Stromal cell of bone marrow (primary cell): ENCODE measurements around the gene ARPC5.
A peak's percentile ranks its signal among the peaks of the same experiment; 100 is the strongest.
"Not testable (repeated sequence)": the region's sequence is repeated elsewhere in the genome, so short reads cannot be mapped to it uniquely, and the experiment has no call there.

Source experiments
- DNase-seq: peaks from one replicate; pipeline ENCODE4 v3.0.0-alpha.2; 2012; ENCODE audit warnings: low read depth

The ARPC5 gene

GRCh38 chr1:183646776-183647175 lies 11.2 kb upstream of the ARPC5 start:
- no peak for DNase-seq

DNA sequence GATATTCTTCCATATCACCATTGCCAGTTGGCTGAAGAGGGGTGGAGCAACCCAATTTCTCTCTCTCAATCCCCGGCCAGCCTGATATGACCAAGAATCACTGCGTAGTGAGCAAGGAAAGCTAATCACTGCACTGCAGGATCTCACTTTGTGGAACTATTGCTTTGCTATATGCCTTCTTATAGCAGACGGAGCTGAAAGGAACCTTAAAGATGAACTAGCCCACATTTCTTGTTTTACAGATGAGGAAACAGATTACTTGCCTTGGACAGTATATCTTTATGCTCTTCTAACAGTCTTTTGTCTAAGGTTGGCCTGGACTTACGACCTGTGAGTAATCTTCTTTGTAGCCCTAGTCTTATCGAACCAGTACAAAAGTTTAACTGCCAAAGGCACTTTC lies 9.9 kb upstream of the ARPC5 start:
- DNase-seq: no peak

DNA sequence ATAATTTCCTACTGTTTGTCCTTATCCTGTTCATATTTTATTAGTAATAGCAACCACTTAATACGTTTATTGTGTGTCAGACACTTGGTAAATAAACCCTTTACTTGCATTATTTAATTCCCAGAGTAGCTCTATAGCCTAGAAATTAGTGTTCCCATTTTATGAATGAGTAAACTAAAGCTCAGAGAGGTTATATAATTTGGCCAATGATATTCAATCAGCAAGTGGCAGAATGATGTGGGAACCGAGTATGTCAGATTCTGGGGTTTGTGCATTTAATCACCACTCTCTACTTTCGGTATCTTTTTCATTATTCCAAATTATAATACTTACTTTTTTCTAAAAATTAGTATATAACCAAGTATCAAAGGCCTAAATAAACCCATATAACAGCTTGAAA lies 6.6 kb upstream of the ARPC5 start:
- no peak for DNase-seq

DNA sequence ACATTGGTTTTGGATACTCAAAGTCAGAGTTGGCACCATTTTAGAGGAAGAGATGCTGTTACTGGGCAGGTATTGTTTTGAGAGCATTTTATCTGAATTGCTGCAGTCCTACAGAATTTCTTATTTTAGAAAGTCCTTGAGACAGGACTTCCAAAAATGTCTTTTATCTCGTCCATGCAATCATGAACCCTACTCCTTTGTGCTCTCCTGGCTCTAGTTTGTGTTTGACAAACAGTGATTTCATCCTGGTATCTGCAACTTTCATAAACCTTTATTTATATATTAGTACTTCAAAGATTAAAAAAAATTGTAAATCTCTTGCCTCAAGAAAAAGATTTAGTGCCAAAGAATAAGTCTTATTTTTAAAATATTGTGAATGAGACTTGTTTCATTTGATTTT lies 4.6 kb upstream of the ARPC5 start:
- DNase-seq: no peak

DNA sequence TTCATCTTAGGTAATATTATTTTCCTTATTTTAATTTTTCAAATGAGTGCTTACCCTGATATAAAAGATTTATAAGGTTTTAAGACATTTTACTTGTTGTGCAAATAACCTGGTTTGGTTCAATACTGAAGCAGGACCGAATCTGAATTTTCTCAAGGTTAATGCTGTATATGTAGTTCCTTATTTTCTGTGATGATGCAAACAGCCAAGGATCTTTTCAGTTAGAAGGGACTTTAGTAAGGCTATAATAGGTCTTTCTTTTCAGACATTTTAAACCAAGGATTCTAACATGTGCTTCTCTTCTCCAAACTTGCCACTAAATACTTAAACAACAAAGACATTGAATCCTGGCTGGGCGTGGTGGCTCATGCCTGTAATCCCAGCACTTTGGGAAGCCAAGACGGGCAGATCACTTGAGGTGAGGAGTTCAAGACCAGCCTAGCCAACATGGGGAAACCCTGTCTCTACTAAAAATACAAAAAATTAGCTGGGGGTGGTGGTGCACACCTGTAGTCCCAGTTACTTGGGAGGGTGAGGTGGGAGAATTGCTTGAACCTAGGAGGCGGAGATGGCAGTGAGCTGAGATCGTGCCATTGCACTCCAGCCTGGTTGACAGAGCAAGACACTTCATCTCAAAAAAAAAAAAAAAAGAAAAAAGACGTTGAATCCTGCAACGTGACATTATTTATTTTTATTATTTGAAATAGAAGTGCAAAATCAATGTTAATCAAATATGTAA lies 3.2 kb upstream of the ARPC5 start:
- no peak for DNase-seq

DNA sequence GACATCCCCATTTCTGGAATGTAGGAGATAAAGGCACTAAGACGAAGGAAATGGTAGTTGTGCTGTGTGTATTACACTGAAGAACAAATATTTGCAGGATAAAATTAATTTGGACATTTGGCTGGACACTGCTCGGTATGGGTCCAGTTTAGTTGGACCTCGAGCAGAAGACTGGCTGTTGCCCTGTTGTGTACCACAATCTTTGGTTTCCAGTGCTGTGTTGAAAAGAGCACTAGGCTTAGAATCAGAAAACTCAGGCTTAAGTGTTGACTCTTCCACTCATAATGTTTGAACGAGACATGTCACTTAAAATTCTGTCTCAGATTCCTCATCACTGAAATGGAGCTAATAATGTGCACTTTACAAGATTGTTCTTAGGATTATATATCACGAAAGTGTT lies 1.2 kb upstream of the ARPC5 start:
- no peak for DNase-seq

DNA sequence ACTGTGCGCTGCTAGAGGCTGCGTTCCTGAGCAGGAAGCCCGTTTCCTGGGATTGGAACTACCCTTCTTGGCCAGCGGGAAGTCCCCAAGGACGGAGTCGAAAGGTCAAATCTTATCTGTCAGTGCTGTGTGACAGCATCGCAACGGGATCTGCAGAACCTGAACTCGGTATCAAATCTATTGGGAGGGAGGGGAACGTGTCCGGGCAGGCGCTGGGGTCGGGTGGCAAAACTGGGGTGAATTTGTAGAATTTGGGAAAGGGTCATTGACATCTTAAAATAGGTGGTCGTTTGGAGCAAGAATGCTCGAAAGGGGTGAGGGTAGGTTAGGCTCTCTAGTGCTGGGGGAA lies 725 bp upstream of the ARPC5 start:
- no peak for DNase-seq

- no peak for DNase-seq
Observed at GRCh38 chr1:183635099-183635605, 431 bp downstream of the ARPC5 start.

GRCh38 chr1:183634429-183635065 lies 1.0 kb downstream of the ARPC5 start:
- DNase-seq: no peak

DNA sequence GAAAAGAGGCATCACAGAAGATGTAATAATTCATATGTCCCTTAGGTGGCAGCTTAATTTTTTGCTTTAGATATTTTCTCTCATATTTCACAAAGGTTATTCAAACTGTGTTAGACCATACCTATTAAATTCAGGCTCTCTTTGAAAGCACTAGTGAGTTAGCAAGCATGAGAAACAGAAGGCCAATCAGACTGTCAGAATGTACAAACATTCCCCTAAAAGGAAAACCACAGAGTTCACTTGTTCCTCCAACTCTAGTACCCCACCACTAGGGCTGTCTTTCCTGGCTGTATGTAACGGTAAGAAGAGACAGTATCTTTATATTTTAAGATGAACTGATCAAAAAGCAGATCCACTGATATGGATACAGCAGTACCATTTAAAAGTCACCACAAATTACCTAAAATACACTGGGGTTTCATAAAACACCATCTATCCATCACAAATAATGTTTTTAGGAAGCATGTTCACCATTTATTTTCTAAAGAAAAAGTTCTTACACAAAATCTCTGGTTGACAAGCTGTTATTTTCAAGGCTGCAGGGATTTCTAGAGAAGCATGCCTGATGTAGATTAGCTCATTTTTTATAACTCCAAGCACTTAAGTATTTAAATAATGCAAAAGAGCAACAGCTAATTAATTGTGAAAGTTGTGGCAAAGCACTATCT lies 1.8 kb downstream of the ARPC5 start:
- DNase-seq: peak; percentile 71

GRCh38 chr1:183632964-183633363 lies 2.6 kb downstream of the ARPC5 start:
- DNase-seq: no peak

DNA sequence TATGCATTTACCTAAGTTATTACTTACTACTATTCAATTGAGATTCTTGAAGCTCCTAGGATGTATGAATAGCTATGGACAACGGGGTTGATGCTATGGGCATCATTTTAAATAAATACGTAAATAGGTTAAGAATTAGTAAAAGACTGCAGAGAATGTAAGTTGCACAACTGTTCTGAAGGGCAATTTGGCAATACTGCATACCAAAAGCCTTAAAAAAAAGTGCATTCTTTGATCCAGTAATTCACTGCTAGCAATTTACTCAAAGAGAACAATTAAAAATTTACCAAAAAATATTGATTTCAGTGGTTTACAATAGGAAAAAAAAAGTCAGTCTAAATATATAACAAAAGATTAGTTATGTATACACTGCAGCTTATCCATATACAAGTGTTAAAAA lies 3.5 kb downstream of the ARPC5 start:
- no peak for DNase-seq

- peak; percentile 63 for DNase-seq
Observed at GRCh38 chr1:183630748-183631147, 4.8 kb downstream of the ARPC5 start.

DNA sequence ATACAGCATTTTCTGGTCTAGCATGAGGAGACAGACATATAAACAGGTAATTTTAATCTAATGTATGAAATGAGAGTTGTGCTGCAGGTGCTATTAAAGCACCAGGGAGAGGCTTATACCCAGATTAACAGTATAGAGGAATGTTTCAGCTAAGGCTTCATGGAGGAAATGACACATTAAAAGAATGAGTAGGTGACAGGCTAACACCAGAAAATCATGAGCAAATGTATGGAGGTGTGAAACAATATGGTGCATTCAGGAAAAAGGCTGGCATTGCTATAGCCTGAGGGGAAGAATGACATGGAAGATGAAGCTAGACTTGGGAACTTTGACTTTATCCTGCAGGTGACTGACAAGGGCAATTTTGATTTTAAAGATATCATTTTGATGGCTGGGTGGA lies 7.0 kb downstream of the ARPC5 start:
- DNase-seq: no peak

GRCh38 chr1:183626236-183626635 lies 9.3 kb downstream of the ARPC5 start:
- DNase-seq: not testable (repeated sequence)

DNA sequence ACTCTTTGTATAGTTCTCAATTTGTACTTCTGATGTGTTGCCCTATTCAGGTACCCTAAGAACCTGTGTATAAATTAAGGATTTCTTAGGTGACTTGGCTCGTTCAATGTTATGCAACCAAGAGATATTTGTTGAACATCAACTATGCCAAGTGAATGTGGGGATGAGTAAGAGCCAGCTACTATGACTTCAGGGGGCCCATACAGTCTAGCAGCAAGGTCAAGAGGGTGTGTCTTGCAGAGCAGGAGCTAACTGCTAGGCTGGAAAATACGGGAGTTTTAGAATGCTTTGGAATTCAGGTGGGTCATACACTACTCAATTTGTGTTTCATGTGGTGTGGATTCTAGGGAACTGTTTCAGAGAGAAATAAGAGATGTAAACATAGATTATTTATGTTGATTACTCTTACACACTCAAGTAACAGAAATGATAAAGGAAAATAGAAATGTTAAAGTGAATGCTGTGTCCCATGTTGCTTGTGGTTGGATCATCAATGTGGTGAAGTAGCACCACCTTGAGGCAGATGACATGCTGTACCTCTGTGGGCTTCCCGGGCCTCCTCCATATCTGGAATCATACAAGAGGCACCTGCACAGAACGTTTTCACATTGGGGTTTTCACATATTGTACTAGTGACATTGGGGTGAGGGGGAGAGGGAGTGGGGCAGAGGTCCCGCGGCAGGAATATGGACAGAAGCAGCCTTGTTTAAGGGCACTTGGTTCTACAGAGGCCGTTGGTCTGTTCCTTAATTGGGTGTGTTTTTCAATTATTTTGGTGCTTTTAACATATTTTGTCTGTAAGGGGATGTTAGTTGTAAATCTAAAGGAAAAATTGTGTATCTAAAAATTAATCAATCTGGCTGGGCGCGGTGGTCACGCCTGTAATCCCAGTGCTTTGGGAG lies 12.4 kb downstream of the ARPC5 start:
- DNase-seq: no peak

DNA sequence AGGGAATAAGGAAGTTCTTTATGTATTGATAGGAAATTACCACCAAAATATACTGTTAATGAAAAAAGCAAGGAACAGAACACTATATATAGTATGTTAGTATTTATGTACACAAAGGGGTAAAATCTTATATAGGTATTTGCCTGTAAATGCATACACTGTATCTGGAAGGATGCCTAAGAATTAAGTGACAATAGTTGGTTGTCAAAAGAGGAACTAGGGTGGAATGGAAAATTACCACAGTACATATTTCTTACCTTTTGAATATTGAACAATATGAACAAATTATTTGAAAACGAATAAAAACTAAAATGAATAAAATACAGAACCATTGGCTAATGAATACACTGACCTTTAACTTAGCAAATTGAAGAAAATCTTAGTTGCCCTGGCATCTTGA lies 13.6 kb downstream of the ARPC5 start:
- no peak for DNase-seq

GRCh38 chr1:183620311-183620710 lies 15.3 kb downstream of the ARPC5 start:
- DNase-seq: no peak

DNA sequence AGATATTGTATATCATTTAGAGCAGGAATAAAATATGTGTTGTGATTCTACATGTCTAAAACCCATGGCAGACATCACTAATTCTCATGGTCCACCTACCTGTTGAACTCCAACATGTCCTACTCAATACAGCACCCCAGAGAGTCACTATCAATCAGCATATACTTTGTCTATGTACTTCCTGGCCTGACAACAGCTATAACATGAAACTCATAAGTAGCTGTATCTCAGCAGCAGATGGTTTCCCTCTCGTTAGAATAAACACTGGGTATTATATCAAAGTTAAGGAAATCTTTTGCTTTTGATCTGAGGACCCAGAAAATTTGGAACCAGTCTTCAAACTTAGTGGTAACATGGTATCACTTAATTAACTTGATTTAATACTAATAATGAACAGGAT lies 15.8 kb downstream of the ARPC5 start:
- DNase-seq: no peak

- DNase-seq: not testable (repeated sequence)
Observed at GRCh38 chr1:183618202-183618601, 17.4 kb downstream of the ARPC5 start.

GRCh38 chr1:183612975-183613374 lies 22.6 kb downstream of the ARPC5 start:
- DNase-seq: not testable (repeated sequence)

GRCh38 chr1:183612407-183612806 lies 23.2 kb downstream of the ARPC5 start:
- DNase-seq: no peak
